ENCODE data around the gene WDR45B.
A peak's percentile ranks its signal among the peaks of the same experiment; 100 is the strongest.

WDR45B gene

GRCh38 chr17:82648165-82648668, at the start of gene WDR45B:
Gene WDR45B (minus strand): TSS chr17:82648444. CDS start chr17:82648340, 104 bp downstream.
- peak; percentile 94 for DNase-seq

- no peak for DNase-seq
Observed at GRCh38 chr17:82697808-82698064, 49.5 kb upstream of the WDR45B start.

GRCh38 chr17:82696916-82697807, 48.9 kb upstream of the WDR45B start:
- no peak for DNase-seq

- DNase-seq: no peak
Observed at GRCh38 chr17:82696259-82696658, 48.0 kb upstream of the WDR45B start.

GRCh38 chr17:82694647-82695046, 46.4 kb upstream of the WDR45B start:
- DNase-seq: no peak

GRCh38 chr17:82693168-82693867, 45.1 kb upstream of the WDR45B start:
- DNase-seq: no peak

GRCh38 chr17:82692268-82692667, 44.0 kb upstream of the WDR45B start:
- DNase-seq: no peak

GRCh38 chr17:82691714-82692113, 43.5 kb upstream of the WDR45B start:
- no peak for DNase-seq

GRCh38 chr17:82690786-82691489, 42.7 kb upstream of the WDR45B start:
- no peak for DNase-seq

GRCh38 chr17:82689077-82689476, 40.8 kb upstream of the WDR45B start:
- no peak for DNase-seq

- no peak for DNase-seq
Observed at GRCh38 chr17:82687871-82688270, 39.6 kb upstream of the WDR45B start.

- DNase-seq: no peak
Observed at GRCh38 chr17:82687375-82687861, 39.2 kb upstream of the WDR45B start.

- DNase-seq: no peak
Observed at GRCh38 chr17:82686366-82687324, 38.4 kb upstream of the WDR45B start.

GRCh38 chr17:82685291-82685690, 37.0 kb upstream of the WDR45B start:
- no peak for DNase-seq

- no peak for DNase-seq
Observed at GRCh38 chr17:82684228-82684841, 36.1 kb upstream of the WDR45B start.

- no peak for DNase-seq
Observed at GRCh38 chr17:82683534-82683933, 35.3 kb upstream of the WDR45B start.

- no peak for DNase-seq
Observed at GRCh38 chr17:82681547-82681946, 33.3 kb upstream of the WDR45B start.

GRCh38 chr17:82679586-82680465, 31.6 kb upstream of the WDR45B start:
- no peak for DNase-seq

GRCh38 chr17:82678265-82678891, 30.1 kb upstream of the WDR45B start:
- no peak for DNase-seq

GRCh38 chr17:82677353-82677925, 29.2 kb upstream of the WDR45B start:
- no peak for DNase-seq

All from activated CD4-positive, alpha-beta T cell treated with anti-CD3 and anti-CD28 coated beads, Interleukin-10, Interleukin-2, amounts not matched to agents 100 ng/mL and 50 ng/mL, durations not matched to agents 16 hours and 8 hours (primary cell).